MM.1S (cell line): Measurements from ENCODE around the gene AP1AR.

Experiments used
- DNase-seq: peaks from one replicate; pipeline ENCODE4 v3.0.0-alpha.2; 2015
- H2AFZ ChIP-seq: fragments of 300-600 bp; sonication (generic); 2 replicates; pipeline ENCODE4 v1.6.0; 2016; ENCODE audit warnings: antibody characterized with exemption, low read length
- H3F3A ChIP-seq: fragments of 300-600 bp; sonication (generic); 2 replicates; pipeline ENCODE4 v1.6.1; 2016; ENCODE audit warnings: mild to moderate bottlenecking, antibody characterized with exemption, low read length, moderate library complexity, mixed read lengths; ENCODE audit not compliant: insufficient read depth
- H3K27ac ChIP-seq: fragments of 300-600 bp; sonication (generic); 2 replicates; pipeline ENCODE4 v1.5.1; 2016; ENCODE audit warnings: mild to moderate bottlenecking, low read length
- H3K27me3 ChIP-seq: fragments of 300-600 bp; sonication (generic); replicated peaks from 2 replicates; pipeline ENCODE4 v1.6.0; 2016; ENCODE audit warnings: low read length; ENCODE audit not compliant: insufficient read depth
- H3K36me3 ChIP-seq: fragments of 300-600 bp; sonication (generic); replicated peaks from 2 replicates; pipeline ENCODE4 v1.6.1; 2016; ENCODE audit warnings: mild to moderate bottlenecking, low read length, mixed read lengths; ENCODE audit not compliant: insufficient read depth
- H3K4me1 ChIP-seq: fragments of 300-600 bp; sonication (generic); 2 replicates; pipeline ENCODE4 v1.6.1; 2016; ENCODE audit warnings: low read length, mixed read lengths
- H3K4me2 ChIP-seq: fragments of 300-600 bp; sonication (generic); 2 replicates; pipeline ENCODE4 v1.6.0; 2016; ENCODE audit warnings: low read depth, low read length
- H3K4me3 ChIP-seq: fragments of 300-600 bp; sonication (generic); 2 replicates; pipeline ENCODE4 v1.5.1; 2016; ENCODE audit warnings: low read length, mixed read lengths
- H3K79me2 ChIP-seq: fragments of 300-600 bp; sonication (generic); 2 replicates; pipeline ENCODE4 v1.6.1; 2016; ENCODE audit warnings: mixed run types, low read length, mixed read lengths
- H3K9ac ChIP-seq: fragments of 300-600 bp; sonication (generic); 2 replicates; pipeline ENCODE4 v1.6.1; 2016; ENCODE audit warnings: low read length, mixed read lengths
- H3K9me2 ChIP-seq: fragments of 300-600 bp; sonication (generic); replicated peaks from 2 replicates; pipeline ENCODE4 v1.6.1; 2016; ENCODE audit warnings: mild to moderate bottlenecking, low read length, mixed read lengths; ENCODE audit not compliant: insufficient read depth
- H3K9me3 ChIP-seq: fragments of 300-600 bp; sonication (generic); replicated peaks from 2 replicates; pipeline ENCODE4 v1.6.1; 2016; ENCODE audit warnings: mild to moderate bottlenecking, low read length, mixed read lengths; ENCODE audit not compliant: insufficient read depth
- H4K20me1 ChIP-seq: fragments of 300-600 bp; sonication (generic); 2 replicates; pipeline ENCODE4 v1.6.1; 2016; ENCODE audit warnings: mild to moderate bottlenecking, low read length, moderate library complexity, mixed read lengths; ENCODE audit not compliant: insufficient read depth
- EZH2 ChIP-seq: fragments of 300-600 bp; sonication (generic); optimal IDR thresholded peaks from 2 replicates; pipeline ENCODE3; 2017; ENCODE audit warnings: low read depth, mild to moderate bottlenecking, antibody characterized with exemption, low read length, mixed read lengths
- EZH2phosphoT487 ChIP-seq: fragments of 300-600 bp; sonication (generic); IDR thresholded peaks from 2 replicates; pipeline ENCODE4 v1.6.1; 2018; ENCODE audit warnings: antibody characterized with exemption, low read length
- TF ChIP-seq, protein P1 (sequence below): fragments of 300-600 bp; sonication (generic); IDR thresholded peaks from 2 replicates; pipeline ENCODE4 v1.5.1; 2016; ENCODE audit warnings: antibody characterized with exemption, low read length, mixed read lengths

AP1AR gene

DNA sequence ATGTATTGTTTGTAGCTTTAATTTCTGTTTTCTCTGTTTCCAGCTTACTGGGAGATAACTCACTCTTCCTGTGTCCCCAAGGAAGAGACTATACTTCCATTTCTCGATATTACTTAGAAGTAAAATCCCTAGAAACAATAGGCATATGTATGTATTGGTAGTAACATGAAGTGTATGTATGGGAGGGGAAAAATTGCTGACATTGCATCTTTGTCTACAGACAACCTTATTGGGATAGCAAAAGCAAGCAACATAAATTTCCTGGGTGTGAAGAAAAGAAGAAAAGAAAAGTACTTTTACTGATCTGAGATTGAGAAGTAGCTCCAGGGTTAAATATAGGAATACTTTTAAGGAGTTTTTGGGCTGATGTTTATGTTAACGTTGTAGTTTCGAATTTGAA lies 15.4 kb downstream of the AP1AR start:
- peaks cover 10% of the 10 kb centered on the region; the same call in 1 of the 2 replicates for H3K79me2 ChIP-seq

DNA sequence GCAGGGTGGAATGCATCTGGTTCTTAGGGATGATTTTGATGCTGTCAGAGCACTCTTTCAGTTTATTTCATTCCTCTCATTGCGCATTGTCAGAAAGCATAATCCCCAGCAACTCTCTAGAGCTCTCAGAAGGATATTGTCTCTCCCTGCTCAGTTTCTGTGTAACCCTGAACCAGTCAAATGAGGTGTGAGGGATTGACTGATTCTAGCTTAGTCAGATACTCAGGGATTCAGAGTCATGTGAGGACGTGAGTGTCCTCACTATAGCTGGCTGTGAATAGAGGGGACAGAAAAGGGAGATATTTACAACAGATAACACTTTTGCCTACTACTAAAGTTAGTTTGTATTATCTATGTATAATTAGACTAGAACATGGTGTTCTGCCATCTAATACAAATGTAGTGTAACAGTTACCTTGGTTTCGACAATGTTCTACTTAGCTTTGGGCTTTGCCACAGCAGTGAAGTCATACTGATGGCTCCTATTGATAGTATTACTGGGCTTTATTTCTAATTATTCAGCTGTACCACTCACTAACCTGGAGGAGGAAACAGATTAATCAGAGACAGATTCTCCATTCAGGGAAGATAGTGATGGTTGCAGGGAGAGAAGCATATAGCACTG lies 19.5 kb downstream of the AP1AR start:
- Histone ChIP-seq H3K36me3 (no peaks in the 10 kb centered on the region; the same call in 1 of the 2 replicates), H3K4me1 (no peaks in the 10 kb centered on the region), H3K79me2 (no peaks in the 10 kb centered on the region), H3F3A (no peaks in the 10 kb centered on the region; the same call in 1 of the 2 replicates), H2AFZ (no peak overlapping the region), H4K20me1 (no peaks in the 10 kb centered on the region), H3K9ac (no peak overlapping the region), H3K9me2 (no peaks in the 10 kb centered on the region), H3K27me3 (no peaks in the 10 kb centered on the region), H3K4me2 (no peak overlapping the region), H3K9me3 (no peaks in the 10 kb centered on the region), H3K4me3 (no peak overlapping the region), H3K27ac (no peak overlapping the region)
- TF ChIP-seq EZH2phosphoT487 (no peak), EZH2 (no peak)
- TF ChIP-seq, protein P1, sequence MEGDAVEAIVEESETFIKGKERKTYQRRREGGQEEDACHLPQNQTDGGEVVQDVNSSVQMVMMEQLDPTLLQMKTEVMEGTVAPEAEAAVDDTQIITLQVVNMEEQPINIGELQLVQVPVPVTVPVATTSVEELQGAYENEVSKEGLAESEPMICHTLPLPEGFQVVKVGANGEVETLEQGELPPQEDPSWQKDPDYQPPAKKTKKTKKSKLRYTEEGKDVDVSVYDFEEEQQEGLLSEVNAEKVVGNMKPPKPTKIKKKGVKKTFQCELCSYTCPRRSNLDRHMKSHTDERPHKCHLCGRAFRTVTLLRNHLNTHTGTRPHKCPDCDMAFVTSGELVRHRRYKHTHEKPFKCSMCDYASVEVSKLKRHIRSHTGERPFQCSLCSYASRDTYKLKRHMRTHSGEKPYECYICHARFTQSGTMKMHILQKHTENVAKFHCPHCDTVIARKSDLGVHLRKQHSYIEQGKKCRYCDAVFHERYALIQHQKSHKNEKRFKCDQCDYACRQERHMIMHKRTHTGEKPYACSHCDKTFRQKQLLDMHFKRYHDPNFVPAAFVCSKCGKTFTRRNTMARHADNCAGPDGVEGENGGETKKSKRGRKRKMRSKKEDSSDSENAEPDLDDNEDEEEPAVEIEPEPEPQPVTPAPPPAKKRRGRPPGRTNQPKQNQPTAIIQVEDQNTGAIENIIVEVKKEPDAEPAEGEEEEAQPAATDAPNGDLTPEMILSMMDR, result no peak
- no peak for DNase-seq

More for the DNA sequence above, 15.4 kb downstream of the AP1AR start:
- no peaks in the 10 kb centered on the region for H3F3A ChIP-seq
- TF ChIP-seq EZH2phosphoT487 (no peak), EZH2 (no peak)
- TF ChIP-seq, protein P1, result no peak
- no peaks in the 10 kb centered on the region for H3K9me2 ChIP-seq
- no peaks in the 10 kb centered on the region for H3K27me3 ChIP-seq
- H3K27ac ChIP-seq, result no peak overlapping the region
- H3K4me3 ChIP-seq, result no peak overlapping the region
- no peaks in the 10 kb centered on the region for H4K20me1 ChIP-seq
- H3K4me1 ChIP-seq, result no peaks in the 10 kb centered on the region
- no peak overlapping the region for H3K9ac ChIP-seq
- H2AFZ ChIP-seq, result no peak overlapping the region
- DNase-seq, result no peak
- H3K36me3 ChIP-seq, result no peaks in the 10 kb centered on the region
- H3K9me3 ChIP-seq, result no peaks in the 10 kb centered on the region
- H3K4me2 ChIP-seq, result no peak overlapping the region

DNA sequence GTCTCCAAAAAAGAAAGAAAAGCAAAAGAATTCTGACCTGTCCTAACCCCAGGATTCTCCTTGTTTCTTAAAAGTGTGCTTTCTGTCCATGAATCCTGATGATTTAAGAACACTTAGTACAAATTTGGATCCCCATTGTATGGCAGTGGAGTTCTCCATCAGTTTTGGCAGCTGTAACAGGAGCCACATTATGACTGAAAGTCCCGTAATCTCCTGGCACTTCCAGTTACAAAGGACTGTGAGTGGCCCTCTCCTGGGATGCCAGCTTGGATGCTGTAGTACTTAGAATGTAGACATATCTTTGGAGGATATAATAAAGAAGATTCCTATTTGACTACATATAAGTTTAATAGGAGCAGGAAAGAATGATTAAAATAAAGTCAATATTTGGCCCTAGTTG lies 20.6 kb downstream of the AP1AR start:
- H3K9me3 ChIP-seq, result no peaks in the 10 kb centered on the region
- H3K36me3 ChIP-seq, result no peaks in the 10 kb centered on the region; the same call in 1 of the 2 replicates
- H3K4me1 ChIP-seq, result no peaks in the 10 kb centered on the region
- H3F3A ChIP-seq, result no peaks in the 10 kb centered on the region; the same call in 1 of the 2 replicates
- H3K27ac ChIP-seq, result no peak overlapping the region
- H3K79me2 ChIP-seq, result no peaks in the 10 kb centered on the region
- H3K9ac ChIP-seq, result no peak overlapping the region
- no peak overlapping the region for H3K4me3 ChIP-seq
- H3K9me2 ChIP-seq, result no peaks in the 10 kb centered on the region
- no peak overlapping the region for H2AFZ ChIP-seq
- no peak for DNase-seq
- TF ChIP-seq EZH2phosphoT487, result no peak
- TF ChIP-seq EZH2, result no peak
- TF ChIP-seq, protein P1, result no peak
- no peak overlapping the region for H3K4me2 ChIP-seq
- no peaks in the 10 kb centered on the region for H4K20me1 ChIP-seq
- H3K27me3 ChIP-seq, result no peaks in the 10 kb centered on the region
